Progenitor cell of endocrine pancreas (in vitro differentiated cells): ENCODE measurements around the gene INTS4. TPM values are rescaled to one million over a fixed set of nuclear protein-coding genes. Genes with fewer than 3 reads are reported as not detected.

Source experiments
- DNase-seq: peaks from one replicate; pipeline ENCODE4 v3.0.0; 2021; ENCODE audit warnings: low spot score; ENCODE audit not compliant: unreplicated experiment
- H3K27ac Mint-ChIP-seq: 2 replicates; pipeline ENCODE4 v1.8.0; 2021; ENCODE audit warnings: mild to moderate bottlenecking, moderate library complexity, mixed read lengths
- H3K27me3 Mint-ChIP-seq: 2 replicates; pipeline ENCODE4 v1.8.0; 2021; ENCODE audit warnings: mixed read lengths
- H3K36me3 Mint-ChIP-seq: 2 replicates; pipeline ENCODE4 v1.8.0; 2022; ENCODE audit warnings: mixed read lengths; ENCODE audit not compliant: insufficient read depth
- H3K4me1 Mint-ChIP-seq: 2 replicates; pipeline ENCODE4 v1.8.0; 2021; ENCODE audit warnings: low read depth, mixed read lengths
- H3K4me3 Mint-ChIP-seq: 2 replicates; pipeline ENCODE4 v1.8.0; 2021; ENCODE audit warnings: low read depth, mild to moderate bottlenecking, moderate library complexity, mixed read lengths
- H3K9me3 Mint-ChIP-seq: 2 replicates; pipeline ENCODE4 v1.8.0; 2021; ENCODE audit warnings: low read depth, mixed read lengths
- total RNA-seq: library from RNA; stranded (reverse); gene quantifications from 2 replicates; pipeline ENCODE4 v1.2.1, GENCODE V29; 2021
- TF ChIP-seq, protein P1 (sequence below): fragments of 200-600 bp; sonication (generic); IDR thresholded peaks from one replicate; pipeline ENCODE4 v1.5.0; 2021; ENCODE audit warnings: antibody characterized with exemption, mild to moderate bottlenecking; ENCODE audit not compliant: unreplicated experiment

Gene INTS4
- total RNA-seq, 1 donor from 2014 or later = 52.5 TPM

GRCh38 chr11:78039919-78040671 is 45.6 kb upstream of the INTS4 start:
- Mint-ChIP-seq H3K27ac (no peak overlapping the region), H3K9me3 (no peaks in the 10 kb centered on the region), H3K4me1 (peaks cover 3% of the 10 kb centered on the region), H3K4me3 (no peak overlapping the region), H3K36me3 (no peaks in the 10 kb centered on the region), H3K27me3 (peaks cover 9% of the 10 kb centered on the region)
- TF ChIP-seq, protein P1, sequence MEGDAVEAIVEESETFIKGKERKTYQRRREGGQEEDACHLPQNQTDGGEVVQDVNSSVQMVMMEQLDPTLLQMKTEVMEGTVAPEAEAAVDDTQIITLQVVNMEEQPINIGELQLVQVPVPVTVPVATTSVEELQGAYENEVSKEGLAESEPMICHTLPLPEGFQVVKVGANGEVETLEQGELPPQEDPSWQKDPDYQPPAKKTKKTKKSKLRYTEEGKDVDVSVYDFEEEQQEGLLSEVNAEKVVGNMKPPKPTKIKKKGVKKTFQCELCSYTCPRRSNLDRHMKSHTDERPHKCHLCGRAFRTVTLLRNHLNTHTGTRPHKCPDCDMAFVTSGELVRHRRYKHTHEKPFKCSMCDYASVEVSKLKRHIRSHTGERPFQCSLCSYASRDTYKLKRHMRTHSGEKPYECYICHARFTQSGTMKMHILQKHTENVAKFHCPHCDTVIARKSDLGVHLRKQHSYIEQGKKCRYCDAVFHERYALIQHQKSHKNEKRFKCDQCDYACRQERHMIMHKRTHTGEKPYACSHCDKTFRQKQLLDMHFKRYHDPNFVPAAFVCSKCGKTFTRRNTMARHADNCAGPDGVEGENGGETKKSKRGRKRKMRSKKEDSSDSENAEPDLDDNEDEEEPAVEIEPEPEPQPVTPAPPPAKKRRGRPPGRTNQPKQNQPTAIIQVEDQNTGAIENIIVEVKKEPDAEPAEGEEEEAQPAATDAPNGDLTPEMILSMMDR = no peak
- no peak for DNase-seq

- Mint-ChIP-seq H3K27ac (no peak overlapping the region), H3K36me3 (no peaks in the 10 kb centered on the region), H3K9me3 (no peaks in the 10 kb centered on the region), H3K4me1 (peaks cover 3% of the 10 kb centered on the region), H3K4me3 (no peak overlapping the region), H3K27me3 (peaks cover 7% of the 10 kb centered on the region)
- TF ChIP-seq, protein P1 = no peak
- no peak for DNase-seq
Measured at GRCh38 chr11:78039391-78039918, 45.0 kb upstream of the INTS4 start.

- Mint-ChIP-seq H3K36me3 (no peaks in the 10 kb centered on the region), H3K27me3 (peaks cover 4% of the 10 kb centered on the region), H3K27ac (no peak overlapping the region), H3K4me1 (peaks cover 3% of the 10 kb centered on the region), H3K4me3 (no peak overlapping the region), H3K9me3 (no peaks in the 10 kb centered on the region)
- TF ChIP-seq, protein P1 = no peak
- DNase-seq = no peak
Measured at GRCh38 chr11:78038697-78039313, 44.3 kb upstream of the INTS4 start.

GRCh38 chr11:78037825-78038620 is 43.6 kb upstream of the INTS4 start:
- no peak overlapping the region for H3K27ac Mint-ChIP-seq
- H3K9me3 Mint-ChIP-seq = no peaks in the 10 kb centered on the region
- peaks cover 3% of the 10 kb centered on the region for H3K4me1 Mint-ChIP-seq
- H3K27me3 Mint-ChIP-seq = no peaks in the 10 kb centered on the region
- H3K36me3 Mint-ChIP-seq = no peaks in the 10 kb centered on the region
- H3K4me3 Mint-ChIP-seq = no peak overlapping the region
- TF ChIP-seq, protein P1 = no peak
- no peak for DNase-seq

- Mint-ChIP-seq H3K4me1 (peaks cover 3% of the 10 kb centered on the region), H3K36me3 (no peaks in the 10 kb centered on the region), H3K27ac (no peak overlapping the region), H3K27me3 (no peaks in the 10 kb centered on the region), H3K9me3 (no peaks in the 10 kb centered on the region), H3K4me3 (no peak overlapping the region)
- DNase-seq = no peak
- TF ChIP-seq, protein P1 = no peak
Measured at GRCh38 chr11:78037056-78037455, 42.6 kb upstream of the INTS4 start.
